PC-9 (cell line): ENCODE results near the gene FGF12. TPM values are rescaled to one million over a fixed set of nuclear protein-coding genes. Genes with fewer than 3 reads are reported as not detected.

Experiments
- BruUV-seq: library from RNA; stranded (reverse); fragments of 400-500 nt; replicated peaks from 2 replicates; lab custom pipeline; 2021; lab: Mats Ljungman, UMichigan
- CTCF ChIA-PET: fragments of 300-600 bp; sonication (Branson Sonifier 250); formaldehyde crosslinking; loops from one replicate; lab custom pipeline; 2022; ENCODE audit warnings: antibody characterized with exemption; lab: Charles Lee
- POLR2A ChIA-PET: fragments of 300-600 bp; sonication (Branson Sonifier 250); formaldehyde crosslinking; loops from one replicate; lab custom pipeline; 2022; ENCODE audit warnings: antibody characterized with exemption; ENCODE audit not compliant: unreplicated experiment; lab: Charles Lee
- DNase-seq, 2 experiments: peaks; one replicate each; pipeline versions ENCODE4 v3.0.0 to v3.0.0-alpha.2; 2015 to 2022; ENCODE audit warnings: mixed read lengths in 1 of 2
- H2AFZ ChIP-seq: fragments of 200-600 bp; sonication (generic); 2 replicates; pipeline ENCODE4 v1.8.1; 2017; ENCODE audit warnings: antibody characterized with exemption
- H3F3A ChIP-seq: fragments of 200-600 bp; sonication (generic); 2 replicates; pipeline ENCODE4 v1.8.1; 2017; ENCODE audit warnings: antibody characterized with exemption, mild to moderate bottlenecking, low read depth; ENCODE audit not compliant: insufficient read depth
- H3K27ac ChIP-seq: fragments of 200-600 bp; sonication (generic); 2 replicates; pipeline ENCODE4 v1.6.1; 2016; ENCODE audit warnings: mixed run types
- H3K27me3 ChIP-seq: fragments of 200-600 bp; sonication (generic); 2 replicates; pipeline ENCODE4 v1.6.1; 2016; ENCODE audit warnings: low read depth, mixed run types; ENCODE audit not compliant: insufficient read depth
- H3K36me3 ChIP-seq: fragments of 200-600 bp; sonication (generic); 2 replicates; pipeline ENCODE4 v1.6.1; 2016; ENCODE audit warnings: low read depth, mixed run types
- H3K4me1 ChIP-seq: fragments of 200-600 bp; sonication (generic); replicated peaks from 2 replicates; pipeline ENCODE4 v1.6.1; 2016; ENCODE audit warnings: mixed run types; ENCODE audit not compliant: insufficient read depth
- H3K4me2 ChIP-seq: fragments of 200-600 bp; sonication (generic); 2 replicates; pipeline ENCODE4 v1.6.1; 2017; ENCODE audit warnings: mixed run types
- H3K4me3 ChIP-seq: fragments of 200-600 bp; sonication (generic); 2 replicates; pipeline ENCODE4 v1.6.1; 2016; ENCODE audit warnings: mixed run types
- H3K79me2 ChIP-seq: fragments of 200-600 bp; sonication (generic); 2 replicates; pipeline ENCODE4 v1.6.1; 2017; ENCODE audit warnings: low read depth, mixed run types
- H3K9me2 ChIP-seq: fragments of 200-600 bp; sonication (generic); 2 replicates; pipeline ENCODE4 v1.8.1; 2017; ENCODE audit warnings: mild to moderate bottlenecking; ENCODE audit not compliant: insufficient read depth
- H3K9me3 ChIP-seq: fragments of 200-600 bp; sonication (generic); 2 replicates; pipeline ENCODE4 v1.8.1; 2016; ENCODE audit warnings: low read depth; ENCODE audit not compliant: insufficient read depth
- H4K20me1 ChIP-seq: fragments of 200-600 bp; sonication (generic); 2 replicates; pipeline ENCODE4 v1.8.1; 2017; ENCODE audit not compliant: insufficient read depth
- EZH2 ChIP-seq: fragments of 200-600 bp; sonication (generic); IDR thresholded peaks from 2 replicates; pipeline ENCODE4 v1.8.0; 2017; ENCODE audit warnings: antibody characterized with exemption, low read depth
- intact Hi-C: fragments of 100-400 bp; cut with micrococcal nuclease; formaldehyde crosslinking; loops from one replicate; pipeline ENCODE4 v1.10.0; 2022; ENCODE audit not compliant: unreplicated experiment
- total RNA-seq: library from RNA; stranded (reverse); gene quantifications from 2 replicates; pipeline ENCODE4 v1.2.3, GENCODE V29; 2021
- TF ChIP-seq, protein P1 (sequence below): fragments of 200-600 bp; sonication (generic); conservative IDR thresholded peaks from 2 replicates; pipeline ENCODE4 v1.6.1; 2017; ENCODE audit warnings: mixed run types, antibody characterized with exemption, mild to moderate bottlenecking, moderate library complexity

Gene FGF12
- total RNA-seq, 1 experiment from 2014 or later = 10.9 TPM

DNA sequence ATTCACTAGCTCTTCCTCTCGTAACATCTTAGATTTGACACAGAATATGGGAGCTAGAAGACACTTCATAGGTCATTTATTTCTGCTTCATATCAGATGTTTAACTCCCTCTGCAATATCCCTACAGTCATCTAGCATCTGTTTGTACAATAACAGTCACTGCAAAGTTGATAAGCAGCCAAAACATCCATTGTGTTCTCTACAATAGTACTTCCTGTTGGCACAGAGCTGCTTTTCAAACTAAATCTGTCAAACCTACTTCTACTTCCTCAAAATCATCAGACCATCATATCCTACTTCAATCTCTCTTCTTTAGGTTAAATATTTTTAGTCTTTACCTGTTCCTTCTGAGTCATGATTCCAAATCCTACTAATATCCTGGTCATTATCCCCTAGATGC lies 233.2 kb downstream of the FGF12 start:
- no peak overlapping the region for H3K27ac ChIP-seq
- BruUV-seq = no TSS peak
- POLR2A ChIA-PET = interaction anchor here (0.6 kb wide), 1 partner anchor 1211 kb away, joined by 3 read pairs; no protein-coding TSS in a partner anchor

DNA sequence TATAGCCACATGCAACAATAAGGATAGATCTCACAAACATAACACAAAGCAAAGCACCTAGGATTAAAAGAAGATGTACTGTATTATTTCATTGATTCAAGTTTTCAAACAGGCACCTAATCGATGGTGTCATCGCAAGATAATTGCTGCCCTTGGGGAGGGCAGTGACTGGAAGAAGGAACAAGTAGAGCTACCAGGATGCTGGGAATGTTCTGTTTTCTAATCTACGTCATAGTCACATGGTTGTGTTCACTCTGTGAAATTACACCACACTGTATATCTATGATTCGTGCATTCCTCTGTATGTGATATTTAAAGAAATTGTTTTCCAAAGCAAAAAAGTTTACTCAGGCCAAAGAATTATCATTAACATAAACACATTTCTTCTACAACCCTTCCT lies 236.6 kb downstream of the FGF12 start:
- Histone ChIP-seq H3K4me2 (no peak overlapping the region), H3K36me3 (no peaks in the 10 kb centered on the region), H3K4me3 (no peak overlapping the region), H3F3A (no peaks in the 10 kb centered on the region; the same call in 1 of the 2 replicates), H3K9me3 (peaks cover 2% of the 10 kb centered on the region; the same call in 1 of the 2 replicates), H3K79me2 (no peaks in the 10 kb centered on the region), H2AFZ (no peak overlapping the region), H4K20me1 (no peaks in the 10 kb centered on the region), H3K9me2 (no peaks in the 10 kb centered on the region), H3K27ac (no peak overlapping the region), H3K27me3 (no peaks in the 10 kb centered on the region), H3K4me1 (no peaks in the 10 kb centered on the region)
- TF ChIP-seq EZH2 = no peak
- TF ChIP-seq, protein P1, sequence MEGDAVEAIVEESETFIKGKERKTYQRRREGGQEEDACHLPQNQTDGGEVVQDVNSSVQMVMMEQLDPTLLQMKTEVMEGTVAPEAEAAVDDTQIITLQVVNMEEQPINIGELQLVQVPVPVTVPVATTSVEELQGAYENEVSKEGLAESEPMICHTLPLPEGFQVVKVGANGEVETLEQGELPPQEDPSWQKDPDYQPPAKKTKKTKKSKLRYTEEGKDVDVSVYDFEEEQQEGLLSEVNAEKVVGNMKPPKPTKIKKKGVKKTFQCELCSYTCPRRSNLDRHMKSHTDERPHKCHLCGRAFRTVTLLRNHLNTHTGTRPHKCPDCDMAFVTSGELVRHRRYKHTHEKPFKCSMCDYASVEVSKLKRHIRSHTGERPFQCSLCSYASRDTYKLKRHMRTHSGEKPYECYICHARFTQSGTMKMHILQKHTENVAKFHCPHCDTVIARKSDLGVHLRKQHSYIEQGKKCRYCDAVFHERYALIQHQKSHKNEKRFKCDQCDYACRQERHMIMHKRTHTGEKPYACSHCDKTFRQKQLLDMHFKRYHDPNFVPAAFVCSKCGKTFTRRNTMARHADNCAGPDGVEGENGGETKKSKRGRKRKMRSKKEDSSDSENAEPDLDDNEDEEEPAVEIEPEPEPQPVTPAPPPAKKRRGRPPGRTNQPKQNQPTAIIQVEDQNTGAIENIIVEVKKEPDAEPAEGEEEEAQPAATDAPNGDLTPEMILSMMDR = no peak
- intact Hi-C loops = no loop called here
- no peak for DNase-seq
- CTCF ChIA-PET = no interaction called here
- POLR2A ChIA-PET = no interaction called here
- no TSS peak for BruUV-seq

More for the DNA sequence above, 233.2 kb downstream of the FGF12 start:
- H3K36me3 ChIP-seq = no peaks in the 10 kb centered on the region
- peak in 1 of 2 experiments; percentile 55 for DNase-seq
- intact Hi-C loops = no loop called here
- H2AFZ ChIP-seq = no peak overlapping the region
- no peak overlapping the region for H3K4me3 ChIP-seq
- no peaks in the 10 kb centered on the region for H3K79me2 ChIP-seq
- H3K4me1 ChIP-seq = no peaks in the 10 kb centered on the region
- no peaks in the 10 kb centered on the region; the same call in 1 of the 2 replicates for H3F3A ChIP-seq
- H3K9me3 ChIP-seq = peaks cover 2% of the 10 kb centered on the region; the same call in 1 of the 2 replicates
- TF ChIP-seq, protein P1 = no peak
- TF ChIP-seq EZH2 = no peak
- no peaks in the 10 kb centered on the region for H4K20me1 ChIP-seq
- H3K9me2 ChIP-seq = no peaks in the 10 kb centered on the region
- no peaks in the 10 kb centered on the region for H3K27me3 ChIP-seq
- H3K4me2 ChIP-seq = no peak overlapping the region
- CTCF ChIA-PET = interaction anchor here (0.6 kb wide), 1 partner anchor 71 kb away, joined by 3 read pairs; no protein-coding TSS in a partner anchor

DNA sequence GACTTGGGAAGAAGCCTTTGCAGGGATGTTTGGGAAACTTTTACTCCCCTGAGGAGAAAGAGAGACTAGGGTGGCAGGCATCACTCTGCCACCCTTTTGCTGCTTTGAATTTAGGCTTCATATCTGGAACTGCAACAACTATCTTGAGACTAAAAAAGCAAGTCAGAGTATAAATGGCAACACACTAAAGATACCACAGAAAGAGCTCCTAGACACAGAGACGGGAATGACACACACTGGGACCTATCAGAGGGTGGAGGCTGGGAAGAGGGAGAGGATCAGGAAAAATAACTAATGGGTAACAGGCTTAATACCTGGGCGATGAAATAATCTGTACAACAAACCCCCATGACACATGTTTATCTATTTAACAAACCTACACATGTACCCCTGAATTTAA lies 237.8 kb downstream of the FGF12 start:
- Histone ChIP-seq H2AFZ (no peak overlapping the region), H3K27ac (no peak overlapping the region), H3K27me3 (no peaks in the 10 kb centered on the region), H3K9me3 (peaks cover 2% of the 10 kb centered on the region; the same call in 1 of the 2 replicates), H3K79me2 (no peaks in the 10 kb centered on the region), H3K4me3 (no peak overlapping the region), H3K36me3 (no peaks in the 10 kb centered on the region), H3K4me1 (no peaks in the 10 kb centered on the region), H3K4me2 (no peak overlapping the region), H3F3A (no peaks in the 10 kb centered on the region; the same call in 1 of the 2 replicates), H4K20me1 (no peaks in the 10 kb centered on the region), H3K9me2 (no peaks in the 10 kb centered on the region)
- ChIA-PET POLR2A (no interaction called here), CTCF (no interaction called here)
- DNase-seq = no peak
- TF ChIP-seq EZH2 = no peak
- TF ChIP-seq, protein P1 = no peak
- intact Hi-C loops = no loop called here
- BruUV-seq = no TSS peak
